ENCODE measurements around the gene IGDCC3.

GRCh38 chr15:65305150-65305758 lies 72.5 kb downstream of the IGDCC3 start:
- TF ChIP-seq CTCF (IDR thresholded peaks at IDR 0.05) (no peak), POLR2A (IDR thresholded peaks at IDR 0.05) (no peak)

Measured in uterus (tissue), 2 donors.